RWPE2 (cell line): Measurements from ENCODE around the gene CDX1.

ENCODE experiments used
- ATAC-seq: fragments of 200-7000 bp; cut with Tn5 transposase; 3 replicates; pipeline ENCODE4 v1.9.1; 2021; ENCODE audit warnings: low read depth
- DNase-seq: peaks from one replicate; pipeline ENCODE4 v3.0.0-alpha.2; 2020; ENCODE audit warnings: low spot score
- H3K27ac ChIP-seq: fragments of 450-650 bp; 2 replicates; pipeline ENCODE4 v1.5.1; 2017; ENCODE audit warnings: mild to moderate bottlenecking; ENCODE audit not compliant: poor library complexity, severe bottlenecking
- H3K27me3 ChIP-seq: fragments of 250-450 bp; sonication (Bioruptor Pico); 2 replicates; pipeline ENCODE4 v1.5.1; 2021; ENCODE audit warnings: mild to moderate bottlenecking, moderate library complexity; ENCODE audit not compliant: insufficient read depth, poor library complexity, severe bottlenecking
- H3K36me3 ChIP-seq: fragments of 250-450 bp; sonication (Bioruptor Pico); 2 replicates; pipeline ENCODE4 v1.5.1; 2020; ENCODE audit warnings: low read depth, mild to moderate bottlenecking, moderate library complexity
- H3K4me1 ChIP-seq: fragments of 250-450 bp; sonication (Bioruptor Pico); 2 replicates; pipeline ENCODE4 v1.5.1; 2021; ENCODE audit warnings: mild to moderate bottlenecking, moderate library complexity; ENCODE audit not compliant: insufficient read depth, poor library complexity, severe bottlenecking
- H3K4me3 ChIP-seq: fragments of 250-450 bp; sonication (Bioruptor Pico); 2 replicates; pipeline ENCODE4 v1.5.1; 2021; ENCODE audit warnings: mild to moderate bottlenecking, moderate library complexity; ENCODE audit not compliant: severe bottlenecking
- H3K9me3 ChIP-seq: fragments of 250-450 bp; sonication (Bioruptor Pico); 2 replicates; pipeline ENCODE4 v1.5.1; 2021; ENCODE audit warnings: mild to moderate bottlenecking, moderate library complexity; ENCODE audit not compliant: severe bottlenecking
- TF ChIP-seq, protein P1 (sequence below): fragments of 450-650 bp; IDR thresholded peaks from one replicate; pipeline ENCODE4 v1.5.1; 2017; ENCODE audit warnings: mild to moderate bottlenecking, moderate library complexity; ENCODE audit not compliant: poor library complexity, severe bottlenecking

CDX1 gene

DNA sequence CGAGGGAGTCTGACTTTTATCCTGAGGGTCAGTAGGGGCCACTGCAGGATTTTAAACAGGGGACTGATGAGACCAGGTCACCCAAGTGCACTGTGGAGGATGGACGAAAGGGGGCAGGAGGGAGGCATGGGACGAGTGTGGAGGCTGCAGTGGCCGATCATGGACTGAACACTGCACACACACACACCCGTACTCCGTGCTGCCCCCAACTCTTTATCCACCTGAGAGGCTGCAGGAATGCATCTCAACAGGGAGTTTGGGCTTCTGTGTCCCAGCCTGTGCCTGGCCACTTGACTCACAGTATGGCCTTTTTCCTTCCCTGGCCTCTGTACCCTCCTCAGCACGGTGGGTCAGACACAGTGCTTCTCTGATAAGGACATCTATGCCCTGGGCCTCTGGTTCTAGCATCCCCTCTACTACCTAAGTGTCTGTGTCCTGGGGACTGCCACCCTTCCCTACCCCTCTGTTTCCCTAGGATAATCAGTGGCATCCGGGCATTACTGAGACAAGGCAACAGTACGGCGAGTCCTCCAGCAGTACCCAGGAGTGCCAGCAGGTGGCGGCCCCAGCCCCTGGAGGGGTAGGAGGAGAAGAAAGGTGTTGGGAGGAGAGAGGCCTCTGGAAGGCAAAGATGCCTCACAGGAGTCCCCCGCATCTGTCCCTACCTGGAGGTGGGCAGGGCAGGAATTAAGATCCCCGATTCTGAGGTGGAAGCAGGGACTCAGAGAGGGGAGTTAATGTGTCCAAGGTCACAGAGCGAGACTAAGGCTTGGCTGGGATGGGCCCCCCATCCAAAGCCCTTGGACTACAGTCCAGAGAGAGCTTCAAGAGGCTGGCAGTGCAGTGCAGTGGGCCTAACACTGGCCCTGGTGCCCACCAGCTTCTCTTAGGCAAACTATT lies 5.1 kb upstream of the CDX1 start:
- H3K9me3 ChIP-seq = no peaks in the 10 kb centered on the region
- no peaks in the 10 kb centered on the region for H3K36me3 ChIP-seq
- TF ChIP-seq, protein P1, sequence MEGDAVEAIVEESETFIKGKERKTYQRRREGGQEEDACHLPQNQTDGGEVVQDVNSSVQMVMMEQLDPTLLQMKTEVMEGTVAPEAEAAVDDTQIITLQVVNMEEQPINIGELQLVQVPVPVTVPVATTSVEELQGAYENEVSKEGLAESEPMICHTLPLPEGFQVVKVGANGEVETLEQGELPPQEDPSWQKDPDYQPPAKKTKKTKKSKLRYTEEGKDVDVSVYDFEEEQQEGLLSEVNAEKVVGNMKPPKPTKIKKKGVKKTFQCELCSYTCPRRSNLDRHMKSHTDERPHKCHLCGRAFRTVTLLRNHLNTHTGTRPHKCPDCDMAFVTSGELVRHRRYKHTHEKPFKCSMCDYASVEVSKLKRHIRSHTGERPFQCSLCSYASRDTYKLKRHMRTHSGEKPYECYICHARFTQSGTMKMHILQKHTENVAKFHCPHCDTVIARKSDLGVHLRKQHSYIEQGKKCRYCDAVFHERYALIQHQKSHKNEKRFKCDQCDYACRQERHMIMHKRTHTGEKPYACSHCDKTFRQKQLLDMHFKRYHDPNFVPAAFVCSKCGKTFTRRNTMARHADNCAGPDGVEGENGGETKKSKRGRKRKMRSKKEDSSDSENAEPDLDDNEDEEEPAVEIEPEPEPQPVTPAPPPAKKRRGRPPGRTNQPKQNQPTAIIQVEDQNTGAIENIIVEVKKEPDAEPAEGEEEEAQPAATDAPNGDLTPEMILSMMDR = peak; percentile 98
- no peaks in the 10 kb centered on the region for H3K27me3 ChIP-seq
- peak; percentile 89 for ATAC-seq
- no peak overlapping the region for H3K27ac ChIP-seq
- H3K4me1 ChIP-seq = no peaks in the 10 kb centered on the region
- DNase-seq = no peak
- H3K4me3 ChIP-seq = no peak overlapping the region

DNA sequence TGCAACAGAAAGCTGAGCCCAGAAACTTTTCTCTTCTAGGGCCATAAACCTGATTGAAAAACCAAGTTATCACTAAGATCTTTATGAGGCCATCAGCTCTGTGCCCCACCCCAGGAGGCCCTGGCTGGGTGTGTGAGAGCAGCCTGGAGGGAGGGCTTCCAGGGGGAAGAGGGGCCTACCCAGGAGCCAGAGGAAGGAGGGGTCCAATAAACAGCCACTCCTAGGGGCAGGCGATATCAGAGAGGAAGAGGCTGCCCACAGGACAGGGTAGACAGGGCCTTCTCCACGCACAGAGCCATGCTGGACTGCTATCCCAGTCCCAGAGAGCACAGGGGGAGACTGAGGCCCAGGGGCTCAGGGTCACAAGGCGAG lies 4.5 kb upstream of the CDX1 start:
- H3K27me3 ChIP-seq = no peaks in the 10 kb centered on the region
- H3K27ac ChIP-seq = no peak overlapping the region
- no peaks in the 10 kb centered on the region for H3K9me3 ChIP-seq
- H3K36me3 ChIP-seq = no peaks in the 10 kb centered on the region
- H3K4me1 ChIP-seq = no peaks in the 10 kb centered on the region
- TF ChIP-seq, protein P1 = no peak
- no peak overlapping the region for H3K4me3 ChIP-seq
- no peak for DNase-seq
- ATAC-seq = no peak

DNA sequence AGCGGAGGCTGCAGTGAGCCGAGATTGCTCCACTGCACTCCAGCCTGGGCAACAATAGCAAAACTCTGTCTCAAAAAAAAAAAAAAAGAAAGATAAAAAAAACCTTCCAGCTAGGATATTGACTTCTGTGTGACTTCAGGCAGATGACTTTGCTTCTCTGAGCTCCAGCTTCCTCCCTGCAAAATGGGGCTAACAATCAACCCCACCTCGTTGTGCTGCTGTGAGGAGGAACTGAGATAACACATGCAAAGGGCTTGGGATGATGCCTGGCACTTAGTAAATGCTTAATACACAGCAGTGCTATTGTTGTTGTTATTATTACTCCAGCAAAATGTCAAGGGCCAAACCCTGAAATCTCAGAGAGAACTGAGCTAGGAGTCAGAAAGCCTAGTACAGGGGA lies 3.5 kb upstream of the CDX1 start:
- no peak for ATAC-seq
- H3K9me3 ChIP-seq = no peaks in the 10 kb centered on the region
- no peaks in the 10 kb centered on the region for H3K36me3 ChIP-seq
- no peaks in the 10 kb centered on the region for H3K27me3 ChIP-seq
- H3K4me3 ChIP-seq = no peak overlapping the region
- DNase-seq = no peak
- no peaks in the 10 kb centered on the region for H3K4me1 ChIP-seq
- TF ChIP-seq, protein P1 = no peak
- no peak overlapping the region for H3K27ac ChIP-seq

DNA sequence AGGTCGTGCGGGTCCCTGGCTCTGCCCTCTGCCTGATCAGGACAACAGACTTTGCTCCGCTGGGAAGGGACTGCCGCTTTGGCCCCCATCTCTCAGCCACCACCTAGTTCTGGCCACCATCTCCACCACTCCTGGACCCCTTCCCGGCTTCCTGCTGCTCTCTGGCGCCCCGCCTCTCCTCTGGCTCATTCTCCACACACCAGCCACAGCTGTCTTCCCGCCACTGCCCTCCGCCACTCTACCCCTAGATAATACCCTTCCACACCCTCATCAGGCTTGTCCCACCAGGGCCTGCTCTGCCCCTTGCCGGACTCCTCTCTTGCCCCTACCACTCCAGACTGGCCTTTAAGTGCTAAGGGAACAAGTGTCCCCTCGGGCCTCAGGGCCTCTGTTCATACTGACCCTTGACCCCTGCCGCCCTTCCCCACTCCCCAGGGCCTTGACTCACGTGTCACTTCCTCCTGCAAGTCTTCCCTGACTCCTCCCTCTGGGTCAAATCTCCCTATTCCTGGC lies 3.0 kb upstream of the CDX1 start:
- Histone ChIP-seq H3K9me3 (no peaks in the 10 kb centered on the region), H3K4me3 (no peak overlapping the region), H3K27me3 (no peaks in the 10 kb centered on the region), H3K27ac (no peak overlapping the region), H3K36me3 (no peaks in the 10 kb centered on the region), H3K4me1 (no peaks in the 10 kb centered on the region)
- DNase-seq (no peak), ATAC-seq (no peak)
- TF ChIP-seq, protein P1 = no peak
